Activated CD8-positive, alpha-beta memory T cell treated with anti-CD3 and anti-CD28 coated beads for 1 hour (primary cell): Measurements from ENCODE around the gene PDHX.
A peak's percentile ranks its signal among the peaks of the same experiment; 100 is the strongest.
"Not testable (repeated sequence)": the region's sequence is repeated elsewhere in the genome, so short reads cannot be mapped to it uniquely, and the experiment has no call there.

ENCODE experiments used
- DNase-seq, 2 donors: peaks; one replicate each; pipeline ENCODE4 v3.0.0-alpha.2; 2020; ENCODE audit warnings: low read depth in 1 of 2; ENCODE audit errors: extremely low read depth in 1 of 2

Gene PDHX

DNA sequence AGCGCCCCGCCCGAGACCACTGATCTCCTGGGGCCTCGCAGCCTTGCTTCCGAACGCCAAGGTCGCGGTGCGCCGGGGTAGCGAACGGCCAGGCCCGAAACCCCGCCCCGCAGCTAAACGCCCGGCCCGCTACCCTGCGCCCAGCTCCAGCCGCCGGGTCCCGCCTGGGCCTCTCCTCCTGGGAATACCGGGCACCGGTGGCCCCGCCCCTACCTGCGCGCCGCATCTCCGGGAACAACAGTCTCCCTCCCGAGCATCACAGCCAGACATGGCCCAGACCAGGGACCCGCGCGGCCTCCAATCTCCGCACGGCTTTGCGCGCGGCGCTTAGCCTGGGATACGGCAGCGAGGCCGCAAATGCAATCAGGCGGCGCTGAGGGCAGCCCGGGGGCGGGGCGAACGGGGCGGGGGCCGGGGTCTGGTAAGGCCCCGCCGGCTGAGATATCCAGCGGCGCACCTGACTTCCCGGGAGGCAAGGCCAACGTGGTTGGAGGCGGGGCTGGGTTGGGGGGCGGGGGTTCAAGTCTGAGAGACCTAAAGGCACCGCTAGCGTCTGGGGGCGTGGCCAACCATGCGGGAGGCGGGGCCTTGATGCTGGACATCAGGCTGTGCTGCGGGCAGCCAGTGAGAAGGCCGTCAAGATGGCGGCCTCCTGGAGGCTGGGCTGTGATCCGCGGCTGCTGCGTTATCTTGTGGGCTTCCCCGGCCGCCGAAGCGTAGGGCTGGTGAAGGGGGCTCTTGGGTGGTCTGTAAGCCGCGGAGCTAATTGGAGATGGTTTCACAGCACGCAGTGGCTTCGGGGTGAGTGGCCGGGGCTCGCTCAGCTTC, at the start of gene PDHX, which contains the start of gene APIP:
PDHX (plus strand) TSS at position 604 of the 828 bp plus-strand sequence; CDS start at position 642, 38 bp downstream.
APIP (minus strand) TSS at position 365 of the 828 bp plus-strand sequence; CDS start at position 270, 95 bp downstream.
- peak; percentile 86 to 89 for DNase-seq

DNA sequence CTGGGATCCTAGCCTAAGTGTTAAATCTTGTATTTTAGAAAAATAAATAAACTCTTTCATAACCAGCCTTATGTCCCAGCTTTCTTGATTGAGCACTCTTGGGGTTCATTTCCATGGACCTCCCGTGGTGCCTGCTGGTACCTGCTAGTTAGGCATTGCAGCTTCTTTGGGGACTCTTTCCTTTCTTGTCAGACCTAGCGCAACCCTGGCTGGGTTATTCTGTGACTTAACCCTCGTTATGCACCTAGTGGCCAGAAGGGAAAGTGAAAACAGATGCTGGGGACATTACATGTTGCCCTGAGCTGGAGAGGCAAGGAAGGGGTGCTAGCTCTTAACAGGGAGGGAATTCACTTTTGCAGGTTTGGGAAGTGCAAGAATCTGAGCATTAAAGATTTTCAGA, 47.0 kb upstream of the PDHX start:
- DNase-seq: no peak

GRCh38 chr11:34870548-34871196, 45.7 kb upstream of the PDHX start:
- DNase-seq: no peak

DNA sequence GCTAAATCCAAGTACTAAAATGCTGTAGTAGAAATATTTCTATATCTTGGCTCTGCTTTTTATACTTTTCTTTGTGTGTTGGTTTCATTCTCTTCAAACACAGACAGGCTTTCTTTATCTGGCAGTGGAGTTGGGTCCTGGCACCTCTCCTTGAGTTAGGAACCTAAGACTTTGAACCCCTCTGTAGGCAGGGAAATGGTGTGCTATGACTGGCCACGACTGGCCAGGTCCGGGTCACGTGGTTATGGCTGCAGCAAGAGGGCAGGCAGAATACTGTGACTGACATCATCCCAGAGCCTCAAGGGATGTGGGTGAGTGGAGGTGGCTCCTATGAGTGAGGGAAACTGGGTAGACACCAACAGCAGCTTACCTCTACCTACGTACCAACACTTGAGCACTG, 42.2 kb upstream of the PDHX start:
- DNase-seq: no peak

DNA sequence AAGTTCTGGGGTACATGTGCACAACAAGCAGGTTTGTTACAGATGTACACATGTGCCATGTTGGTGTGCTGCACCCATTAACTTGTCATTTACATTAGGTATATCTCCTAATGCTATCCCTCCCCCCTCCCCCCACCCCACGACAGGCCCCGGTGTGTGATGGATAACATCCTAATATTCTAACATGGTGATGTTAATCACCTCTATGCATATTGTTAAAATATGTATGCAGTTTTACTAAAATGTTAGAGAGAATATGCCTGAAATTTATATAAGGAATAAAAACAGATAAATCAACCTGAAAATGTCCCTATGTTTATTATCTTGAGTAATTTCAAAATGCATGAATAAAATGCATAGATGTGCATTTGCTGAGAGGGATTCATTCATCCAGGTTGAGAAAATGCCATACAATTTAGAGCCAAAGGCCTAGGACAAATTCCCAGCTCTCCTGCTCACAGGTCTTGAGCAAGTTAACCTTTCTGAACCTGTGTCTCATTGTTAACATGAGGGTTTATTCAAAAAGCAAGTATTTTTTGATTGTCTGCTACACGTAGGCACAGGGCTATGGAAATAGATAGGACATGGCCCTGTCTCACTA, 38.9 kb upstream of the PDHX start:
- DNase-seq: no peak

- no peak for DNase-seq
Observed at GRCh38 chr11:34881900-34882299, 34.5 kb upstream of the PDHX start.

GRCh38 chr11:34886609-34887008, 29.8 kb upstream of the PDHX start:
- DNase-seq: no peak

DNA sequence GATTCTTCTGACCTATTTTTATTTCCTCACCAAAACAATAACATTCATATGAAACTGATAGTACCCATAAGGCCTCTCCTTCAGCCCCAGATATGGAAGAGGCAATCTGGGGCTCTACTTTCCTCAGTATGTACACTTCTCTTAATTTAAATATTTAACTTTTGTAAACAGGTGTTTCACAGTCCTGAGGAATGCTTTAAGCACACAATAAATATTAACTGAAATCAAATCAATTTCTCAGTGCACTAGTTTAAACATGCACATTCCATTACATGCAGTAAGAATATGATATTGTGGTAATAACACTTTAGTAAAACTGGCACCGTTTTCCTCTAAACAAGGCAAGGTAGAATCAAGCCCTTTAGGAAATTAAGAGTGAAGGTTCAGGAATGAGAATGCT, 29.2 kb upstream of the PDHX start:
- no peak for DNase-seq

DNA sequence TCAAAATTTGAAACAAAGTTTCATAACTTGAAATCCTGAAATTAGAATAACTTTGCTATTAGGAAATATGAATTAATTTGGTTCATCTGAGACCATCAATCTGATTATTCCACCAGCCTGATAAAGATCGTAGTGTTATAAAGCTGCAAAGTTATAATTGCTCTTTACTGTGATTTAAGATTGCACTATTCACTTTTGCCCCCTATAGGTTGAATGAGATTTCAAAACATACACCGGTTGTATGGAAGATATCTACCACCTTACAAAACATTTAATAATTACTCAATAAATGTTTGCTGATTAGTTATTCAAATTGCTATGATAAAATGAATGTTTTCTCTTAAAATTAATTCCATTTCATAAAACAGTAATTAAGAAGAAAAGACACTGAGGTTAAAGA, 26.3 kb upstream of the PDHX start:
- DNase-seq: no peak

- DNase-seq: no peak
Observed at GRCh38 chr11:34890812-34891211, 25.6 kb upstream of the PDHX start.

- no peak for DNase-seq
Observed at GRCh38 chr11:34891611-34892010, 24.8 kb upstream of the PDHX start.

GRCh38 chr11:34893416-34893815, 23.0 kb upstream of the PDHX start:
- no peak for DNase-seq

GRCh38 chr11:34896191-34896590, 20.2 kb upstream of the PDHX start:
- not testable (repeated sequence) for DNase-seq

DNA sequence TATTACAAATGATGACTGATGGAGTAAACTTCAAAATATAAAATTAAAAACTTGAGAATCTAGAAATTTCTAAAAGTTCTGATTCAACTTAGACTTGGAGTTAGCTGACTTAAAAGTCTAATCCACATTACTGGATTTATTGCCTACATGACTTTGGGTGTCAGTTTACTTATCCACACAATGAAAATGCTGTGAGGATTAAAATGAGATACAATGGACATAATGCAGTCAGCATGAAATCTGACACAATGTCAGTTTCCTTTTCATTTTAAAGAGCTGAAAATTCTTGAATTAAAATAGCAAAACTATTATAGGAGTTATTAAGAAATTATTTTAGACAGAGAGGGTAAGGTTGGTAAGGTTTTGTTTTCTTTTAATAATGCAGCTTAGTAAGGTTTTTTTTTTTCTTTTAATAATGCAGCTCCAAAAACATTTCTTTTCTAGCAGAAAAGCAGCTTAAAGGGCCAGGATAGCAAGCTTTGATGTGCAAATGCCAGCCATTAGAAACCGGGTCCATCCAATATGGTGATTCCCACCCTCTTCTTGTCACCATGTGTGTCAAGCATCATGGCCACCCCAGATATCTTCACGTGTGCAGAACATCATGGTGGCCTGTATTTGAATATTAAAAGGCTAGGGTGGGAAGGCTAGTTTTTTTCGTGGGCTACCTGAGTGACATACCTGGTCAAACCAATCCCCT, 19.1 kb upstream of the PDHX start:
- no peak for DNase-seq

- no peak for DNase-seq
Observed at GRCh38 chr11:34898474-34898873, 17.9 kb upstream of the PDHX start.

GRCh38 chr11:34899633-34900016, 16.8 kb upstream of the PDHX start:
- no peak for DNase-seq

- DNase-seq: no peak
Observed at GRCh38 chr11:34904421-34904955, 11.9 kb upstream of the PDHX start.

GRCh38 chr11:34905666-34906065, 10.8 kb upstream of the PDHX start:
- no peak for DNase-seq

DNA sequence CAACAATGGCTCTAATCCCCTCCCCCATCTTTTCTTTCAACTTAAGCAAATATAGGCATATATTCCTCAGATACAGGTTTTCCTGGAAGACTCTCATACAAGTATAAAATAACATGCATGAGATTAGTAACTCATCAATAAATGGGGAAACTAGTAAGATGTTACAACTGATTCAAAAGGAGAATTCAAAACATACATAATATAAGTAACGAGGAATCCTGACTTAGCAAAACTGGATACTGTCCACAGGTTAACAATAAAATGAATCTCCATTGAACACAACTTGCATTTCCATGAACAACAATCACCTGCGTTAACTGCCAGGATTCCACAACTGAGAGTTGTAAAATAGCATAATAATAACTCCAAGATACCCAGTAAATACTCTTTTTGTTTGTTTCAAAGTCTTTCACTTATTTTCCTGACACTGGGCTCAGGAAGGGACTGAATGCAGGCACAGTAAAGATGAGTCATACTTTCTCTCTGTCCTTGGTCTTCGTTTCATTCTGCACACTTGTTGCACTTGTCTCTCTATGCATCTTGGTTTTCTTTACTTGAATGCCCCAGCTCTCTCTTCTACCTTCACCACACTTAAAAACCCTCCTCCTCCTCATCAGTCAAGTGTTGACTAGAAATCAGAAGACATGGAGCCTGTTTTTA, 8.4 kb upstream of the PDHX start:
- no peak for DNase-seq

- DNase-seq: no peak
Observed at GRCh38 chr11:34909415-34909814, 7.0 kb upstream of the PDHX start.
